Memory B cell (primary cell): ENCODE data around the gene TMEM31.
"Not testable (repeated sequence)": the region's sequence is repeated elsewhere in the genome, so short reads cannot be mapped to it uniquely, and the experiment has no call there.

Experiments used
- ATAC-seq: fragments of 150-1000 bp; cut with Tn5 transposase; 2 replicates; pipeline ENCODE4 v1.10.0; 2021; ENCODE audit warnings: low read depth, mild to moderate bottlenecking, moderate library complexity
- DNase-seq, 2 donors: peaks; one replicate each; pipeline ENCODE4 v3.0.0; 2022; ENCODE audit warnings: low spot score in 2 of 2
- H3K27ac Mint-ChIP-seq: one replicate; pipeline ENCODE4 v1.8.0; 2022; ENCODE audit warnings: mild to moderate bottlenecking, moderate library complexity, mixed read lengths
- H3K27me3 Mint-ChIP-seq: one replicate; pipeline ENCODE4 v1.8.0; 2022; ENCODE audit warnings: mixed read lengths
- H3K36me3 Mint-ChIP-seq: one replicate; pipeline ENCODE4 v1.8.0; 2022; ENCODE audit warnings: mild to moderate bottlenecking, mixed read lengths
- H3K4me1 Mint-ChIP-seq: one replicate; pipeline ENCODE4 v1.8.0; 2022; ENCODE audit warnings: mixed read lengths
- H3K4me3 Mint-ChIP-seq: one replicate; pipeline ENCODE4 v1.8.0; 2022; ENCODE audit warnings: mild to moderate bottlenecking, moderate library complexity, mixed read lengths
- H3K9me3 Mint-ChIP-seq: one replicate; pipeline ENCODE4 v1.8.0; 2022; ENCODE audit warnings: mixed read lengths

Gene TMEM31

GRCh38 chrX:103734125-103734760 lies 23.5 kb downstream of the TMEM31 start:
- Mint-ChIP-seq H3K27ac (no peak overlapping the region), H3K9me3 (no peaks in the 10 kb centered on the region), H3K36me3 (no peaks in the 10 kb centered on the region), H3K4me3 (no peak overlapping the region), H3K27me3 (peaks cover 8% of the 10 kb centered on the region), H3K4me1 (peaks cover 10% of the 10 kb centered on the region)
- ATAC-seq (no peak), DNase-seq (no peak)

GRCh38 chrX:103737696-103738095 lies 27.0 kb downstream of the TMEM31 start:
- H3K27me3 Mint-ChIP-seq: no peaks in the 10 kb centered on the region
- ATAC-seq: no peak
- no peaks in the 10 kb centered on the region for H3K4me1 Mint-ChIP-seq
- H3K9me3 Mint-ChIP-seq: no peaks in the 10 kb centered on the region
- no peak overlapping the region for H3K4me3 Mint-ChIP-seq
- no peaks in the 10 kb centered on the region for H3K36me3 Mint-ChIP-seq
- no peak for DNase-seq
- no peak overlapping the region for H3K27ac Mint-ChIP-seq

- no peaks in the 10 kb centered on the region for H3K9me3 Mint-ChIP-seq
- DNase-seq (no peak), ATAC-seq (no peak)
- H3K4me1 Mint-ChIP-seq: no peaks in the 10 kb centered on the region
- no peak overlapping the region for H3K27ac Mint-ChIP-seq
- H3K4me3 Mint-ChIP-seq: no peak overlapping the region
- H3K36me3 Mint-ChIP-seq: no peaks in the 10 kb centered on the region
- H3K27me3 Mint-ChIP-seq: no peaks in the 10 kb centered on the region
Observed at GRCh38 chrX:103739421-103739820, 28.7 kb downstream of the TMEM31 start.

- Mint-ChIP-seq H3K27me3 (no peaks in the 10 kb centered on the region), H3K4me1 (no peaks in the 10 kb centered on the region)
Observed at GRCh38 chrX:103741879-103742278, 31.2 kb downstream of the TMEM31 start.

GRCh38 chrX:103742339-103742738 lies 31.6 kb downstream of the TMEM31 start:
- Mint-ChIP-seq H3K9me3 (no peaks in the 10 kb centered on the region), H3K36me3 (no peaks in the 10 kb centered on the region), H3K4me3 (no peak overlapping the region), H3K27ac (no peak overlapping the region), H3K4me1 (no peaks in the 10 kb centered on the region), H3K27me3 (no peaks in the 10 kb centered on the region)
- ATAC-seq (no peak), DNase-seq (no peak)

More at GRCh38 chrX:103741879-103742278, 31.2 kb downstream of the TMEM31 start:
- ATAC-seq (no peak), DNase-seq (no peak)
- Mint-ChIP-seq H3K9me3 (no peaks in the 10 kb centered on the region), H3K27ac (no peak overlapping the region), H3K4me3 (no peak overlapping the region), H3K36me3 (no peaks in the 10 kb centered on the region)

- Mint-ChIP-seq H3K4me1 (no peaks in the 10 kb centered on the region), H3K27me3 (no peaks in the 10 kb centered on the region), H3K36me3 (no peaks in the 10 kb centered on the region), H3K9me3 (no peaks in the 10 kb centered on the region), H3K4me3 (no peak overlapping the region), H3K27ac (no peak overlapping the region)
- ATAC-seq (no peak), DNase-seq (no peak)
Observed at GRCh38 chrX:103747163-103747562, 36.5 kb downstream of the TMEM31 start.

- H3K9me3 Mint-ChIP-seq: peaks cover 3% of the 10 kb centered on the region
- no peaks in the 10 kb centered on the region for H3K4me1 Mint-ChIP-seq
- H3K4me3 Mint-ChIP-seq: no peak overlapping the region
- DNase-seq: no peak
- no peaks in the 10 kb centered on the region for H3K36me3 Mint-ChIP-seq
- no peak for ATAC-seq
- no peaks in the 10 kb centered on the region for H3K27me3 Mint-ChIP-seq
- H3K27ac Mint-ChIP-seq: no peak overlapping the region
Observed at GRCh38 chrX:103754401-103754800, 43.7 kb downstream of the TMEM31 start.

GRCh38 chrX:103756736-103757135 lies 46.0 kb downstream of the TMEM31 start:
- DNase-seq (no peak), ATAC-seq (no peak)
- Mint-ChIP-seq H3K36me3 (no peaks in the 10 kb centered on the region), H3K4me1 (no peaks in the 10 kb centered on the region), H3K27ac (no peak overlapping the region), H3K9me3 (peaks cover 3% of the 10 kb centered on the region), H3K4me3 (no peak overlapping the region), H3K27me3 (no peaks in the 10 kb centered on the region)

- Mint-ChIP-seq H3K27ac (no peak overlapping the region), H3K9me3 (peaks cover 3% of the 10 kb centered on the region)
Observed at GRCh38 chrX:103758555-103758954, 47.8 kb downstream of the TMEM31 start.

GRCh38 chrX:103763541-103763940 lies 52.8 kb downstream of the TMEM31 start:
- H3K9me3 Mint-ChIP-seq, ATAC-seq, H3K27ac Mint-ChIP-seq, H3K36me3 Mint-ChIP-seq, DNase-seq, H3K4me3 Mint-ChIP-seq, H3K4me1 Mint-ChIP-seq, H3K27me3 Mint-ChIP-seq: not testable (repeated sequence)

More at GRCh38 chrX:103758555-103758954, 47.8 kb downstream of the TMEM31 start:
- Mint-ChIP-seq H3K27me3 (peaks cover 2% of the 10 kb centered on the region), H3K4me3 (no peak overlapping the region), H3K36me3 (no peaks in the 10 kb centered on the region), H3K4me1 (no peaks in the 10 kb centered on the region)
- no peak for ATAC-seq
- no peak for DNase-seq
